Endodermal cell (in vitro differentiated cells): ENCODE data around the gene NKAIN4. TPM values are rescaled to one million over a fixed set of nuclear protein-coding genes. Genes with fewer than 3 reads are reported as not detected.

Experiments used
- DNase-seq: peaks from one replicate; pipeline ENCODE4 v3.0.0-alpha.2; 2017
- H3K27ac ChIP-seq: 2 replicates; pipeline ENCODE4 v1.5.1; 2013; ENCODE audit warnings: mild to moderate bottlenecking, low read depth, low read length, moderate library complexity
- H3K27me3 ChIP-seq: 2 replicates; pipeline ENCODE4 v1.6.1; 2013; ENCODE audit warnings: mild to moderate bottlenecking, low read length, moderate library complexity; ENCODE audit not compliant: insufficient read depth, control insufficient read depth, poor library complexity, severe bottlenecking
- H3K36me3 ChIP-seq: 2 replicates; pipeline ENCODE4 v1.7.0; 2013; ENCODE audit warnings: mild to moderate bottlenecking, low read length, moderate library complexity; ENCODE audit not compliant: control insufficient read depth, insufficient read depth
- H3K4me1 ChIP-seq: one replicate; pipeline ENCODE4 v1.7.0; 2013; ENCODE audit warnings: low read length; ENCODE audit not compliant: control insufficient read depth, insufficient read depth
- H3K4me3 ChIP-seq: 2 replicates; pipeline ENCODE4 v1.5.1; 2013; ENCODE audit warnings: mild to moderate bottlenecking, low read length, moderate library complexity
- H3K9ac ChIP-seq: 2 replicates; pipeline ENCODE4 v1.6.1; 2013; ENCODE audit warnings: mild to moderate bottlenecking, low read length, moderate library complexity; ENCODE audit not compliant: poor library complexity, severe bottlenecking; ENCODE audit errors: extremely low read depth
- H3K9me3 ChIP-seq: 2 replicates; pipeline ENCODE4 v1.6.1; 2013; ENCODE audit warnings: mild to moderate bottlenecking, low read length, moderate library complexity; ENCODE audit not compliant: control insufficient read depth
- H3K27ac Mint-ChIP-seq: 2 replicates; pipeline ENCODE4 v1.8.0; 2020; ENCODE audit warnings: mixed read lengths
- H3K27me3 Mint-ChIP-seq: 2 replicates; pipeline ENCODE4 v1.8.0; 2021; ENCODE audit warnings: mild to moderate bottlenecking, mixed read lengths; ENCODE audit not compliant: insufficient read depth
- H3K36me3 Mint-ChIP-seq: 2 replicates; pipeline ENCODE4 v1.8.0; 2020; ENCODE audit warnings: low read depth, mixed read lengths
- H3K4me1 Mint-ChIP-seq: 2 replicates; pipeline ENCODE4 v1.8.0; 2020; ENCODE audit warnings: mixed read lengths
- H3K4me3 Mint-ChIP-seq: 2 replicates; pipeline ENCODE4 v1.8.0; 2020; ENCODE audit warnings: mild to moderate bottlenecking, moderate library complexity, mixed read lengths
- H3K9me3 Mint-ChIP-seq: 2 replicates; pipeline ENCODE4 v1.8.0; 2020; ENCODE audit warnings: mild to moderate bottlenecking, mixed read lengths
- WGBS, 2 experiments: methylation state at CpG; one replicate each; pipeline versions ENCODE4 v1.1.5 to v1.1.7; 2013; ENCODE audit warnings: missing lambda C conversion rate in 2 of 2, mixed read lengths in 1 of 2; ENCODE audit not compliant: insufficient coverage in 1 of 2, insufficient read length in 1 of 2; 5-methylcytosine and 5-hydroxymethylcytosine counted together
- total RNA-seq, 2 donors: library from RNA; stranded (reverse); fragmentation: NEBNext Ultra II Directional in 1 of 2; extraction: Animal tissue kit (Norgen Biotek cat#: 25700) in 1 of 2; gene quantifications; 2 replicates in 1 of 2; 3 replicates in 1 of 2; pipeline ENCODE4 v1.2.1, GENCODE V29; 2021
- TF ChIP-seq, protein P1 (sequence below): fragments of 200-600 bp; sonication (generic); conservative IDR thresholded peaks from 2 replicates; pipeline ENCODE4 v1.5.0; 2021; ENCODE audit warnings: antibody characterized with exemption, mild to moderate bottlenecking

Gene NKAIN4
- total RNA-seq, 2 donors from 2014 or later = 0.24 to 1.7 TPM

DNA sequence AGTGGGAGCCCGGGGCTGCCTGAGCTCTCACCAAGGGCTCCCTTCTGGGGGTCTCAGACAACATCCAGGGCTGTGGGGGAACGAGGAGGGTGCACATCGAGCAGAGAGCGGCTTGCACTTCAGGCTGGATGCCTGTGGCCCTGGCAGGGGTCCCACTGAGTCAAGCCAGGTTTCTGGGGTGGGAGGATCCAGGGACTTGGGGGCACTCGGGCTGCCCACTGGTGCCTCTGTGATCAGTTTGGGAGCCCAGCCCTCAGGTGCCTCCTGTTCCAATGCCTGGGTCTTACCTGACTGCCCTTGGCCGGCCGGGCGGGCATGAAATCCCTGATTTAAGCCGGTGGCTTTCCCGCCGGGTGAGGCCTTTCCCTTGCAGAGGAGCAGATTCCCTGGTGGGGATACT is 39.2 kb upstream of the NKAIN4 start:
- H3K27ac Mint-ChIP-seq = no peak overlapping the region
- Histone ChIP-seq H3K4me1 (no peaks in the 10 kb centered on the region), H3K36me3 (no peaks in the 10 kb centered on the region), H3K27ac (no peak overlapping the region), H3K4me3 (no peak overlapping the region), H3K9me3 (no peaks in the 10 kb centered on the region), H3K9ac (no peak overlapping the region), H3K27me3 (no peaks in the 10 kb centered on the region)
- TF ChIP-seq, protein P1, sequence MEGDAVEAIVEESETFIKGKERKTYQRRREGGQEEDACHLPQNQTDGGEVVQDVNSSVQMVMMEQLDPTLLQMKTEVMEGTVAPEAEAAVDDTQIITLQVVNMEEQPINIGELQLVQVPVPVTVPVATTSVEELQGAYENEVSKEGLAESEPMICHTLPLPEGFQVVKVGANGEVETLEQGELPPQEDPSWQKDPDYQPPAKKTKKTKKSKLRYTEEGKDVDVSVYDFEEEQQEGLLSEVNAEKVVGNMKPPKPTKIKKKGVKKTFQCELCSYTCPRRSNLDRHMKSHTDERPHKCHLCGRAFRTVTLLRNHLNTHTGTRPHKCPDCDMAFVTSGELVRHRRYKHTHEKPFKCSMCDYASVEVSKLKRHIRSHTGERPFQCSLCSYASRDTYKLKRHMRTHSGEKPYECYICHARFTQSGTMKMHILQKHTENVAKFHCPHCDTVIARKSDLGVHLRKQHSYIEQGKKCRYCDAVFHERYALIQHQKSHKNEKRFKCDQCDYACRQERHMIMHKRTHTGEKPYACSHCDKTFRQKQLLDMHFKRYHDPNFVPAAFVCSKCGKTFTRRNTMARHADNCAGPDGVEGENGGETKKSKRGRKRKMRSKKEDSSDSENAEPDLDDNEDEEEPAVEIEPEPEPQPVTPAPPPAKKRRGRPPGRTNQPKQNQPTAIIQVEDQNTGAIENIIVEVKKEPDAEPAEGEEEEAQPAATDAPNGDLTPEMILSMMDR = no peak
- no peaks in the 10 kb centered on the region for H3K9me3 Mint-ChIP-seq
- H3K4me3 Mint-ChIP-seq = no peak overlapping the region
- no peaks in the 10 kb centered on the region for H3K27me3 Mint-ChIP-seq
- no peak for DNase-seq
- H3K36me3 Mint-ChIP-seq = peaks cover 4% of the 10 kb centered on the region
- 80 to 88% methylated on average over 1 to 11 of the region's 11 CpGs for WGBS, 2 experiments
- no peaks in the 10 kb centered on the region for H3K4me1 Mint-ChIP-seq

- H3K9ac ChIP-seq = no peak within 1 kb of the TSS
- Mint-ChIP-seq H3K4me1 (no peaks in the 10 kb centered on the region), H3K9me3 (no peaks in the 10 kb centered on the region), H3K4me3 (no peak within 1 kb of the TSS), H3K27me3 (no peaks in the 10 kb centered on the region), H3K36me3 (peaks cover 9% of the 10 kb centered on the region), H3K27ac (no peak within 1 kb of the TSS)
- WGBS, 2 experiments = 69 to 76% methylated on average over 2 to 7 of the region's 7 CpGs
- TF ChIP-seq, protein P1 = no peak
- no peak for DNase-seq
- H3K27me3 ChIP-seq = no peaks in the 10 kb centered on the region
- no peak within 1 kb of the TSS for H3K27ac ChIP-seq
- no peaks in the 10 kb centered on the region for H3K9me3 ChIP-seq
- H3K4me3 ChIP-seq = no peak within 1 kb of the TSS
- no peaks in the 10 kb centered on the region for H3K4me1 ChIP-seq
- H3K36me3 ChIP-seq = no peaks in the 10 kb centered on the region
These were observed 38.6 kb upstream of the NKAIN4 start, which contains the start of gene COL20A1 for GRCh38 chr20:63292904-63293303. Gene COL20A1 (plus strand): TSS chr20:63293186. CDS start chr20:63295108, 1,922 bp downstream.

- Mint-ChIP-seq H3K9me3 (no peaks in the 10 kb centered on the region), H3K4me1 (no peaks in the 10 kb centered on the region), H3K4me3 (no peak overlapping the region), H3K27me3 (no peaks in the 10 kb centered on the region), H3K36me3 (peaks cover 11% of the 10 kb centered on the region), H3K27ac (no peak overlapping the region)
- Histone ChIP-seq H3K9ac (no peak overlapping the region), H3K4me1 (no peaks in the 10 kb centered on the region), H3K27me3 (no peaks in the 10 kb centered on the region), H3K27ac (no peak overlapping the region), H3K4me3 (no peak overlapping the region), H3K9me3 (no peaks in the 10 kb centered on the region), H3K36me3 (no peaks in the 10 kb centered on the region)
- no peak for DNase-seq
- WGBS, 2 experiments = 92 to 93% methylated on average over 9 to 16 of the region's 16 CpGs
- TF ChIP-seq, protein P1 = no peak
These were observed 38.0 kb upstream of the NKAIN4 start for GRCh38 chr20:63292292-63292701.
